Astrocyte of the cerebellum (primary cell): Measurements from ENCODE around the gene DPP6.

Experiments
- DNase-seq: peaks from one replicate; pipeline ENCODE4 v3.0.0-alpha.2; 2011; ENCODE audit warnings: low read depth
- H3K4me3 ChIP-seq: 2 replicates; pipeline ENCODE4 v1.5.1; 2011; ENCODE audit warnings: mild to moderate bottlenecking, low read depth, low read length, moderate library complexity
- CTCF ChIP-seq: IDR thresholded peaks from 2 replicates; pipeline ENCODE4 v1.5.1; 2012; ENCODE audit warnings: low read length, low read depth, moderate library complexity, mild to moderate bottlenecking; ENCODE audit errors: missing control alignments
- in situ Hi-C: cut with HindIII; loops from 2 replicates; pipeline ENCODE4 v1.10.0; 2017; ENCODE audit warnings: low sequenced_read_pairs

DPP6 gene

GRCh38 chr7:154183946-154184345, 131.7 kb downstream of the DPP6 start:
- DNase-seq: no peak
- TF ChIP-seq CTCF: no peak
- H3K4me3 ChIP-seq: no peak overlapping the region
- in situ Hi-C loops: no loop called here

GRCh38 chr7:154186811-154187210, 134.6 kb downstream of the DPP6 start:
- DNase-seq: no peak
- H3K4me3 ChIP-seq: no peak overlapping the region
- in situ Hi-C loops: no loop called here
- no peak for TF ChIP-seq CTCF

- DNase-seq: no peak
- in situ Hi-C loops: no loop called here
- no peak for TF ChIP-seq CTCF
- H3K4me3 ChIP-seq: no peak overlapping the region
Observed at GRCh38 chr7:154188330-154188729, 136.1 kb downstream of the DPP6 start.

GRCh38 chr7:154195266-154195665, 143.1 kb downstream of the DPP6 start:
- no peak overlapping the region for H3K4me3 ChIP-seq
- no peak for DNase-seq
- no peak for TF ChIP-seq CTCF
- in situ Hi-C loops: no loop called here

GRCh38 chr7:154198481-154198880, 146.3 kb downstream of the DPP6 start:
- TF ChIP-seq CTCF: no peak
- no peak for DNase-seq
- no peak overlapping the region for H3K4me3 ChIP-seq
- in situ Hi-C loops: no loop called here

GRCh38 chr7:154200241-154200640, 148.0 kb downstream of the DPP6 start:
- no peak overlapping the region for H3K4me3 ChIP-seq
- in situ Hi-C loops: no loop called here
- no peak for TF ChIP-seq CTCF
- DNase-seq: no peak

- TF ChIP-seq CTCF: no peak
- no peak overlapping the region for H3K4me3 ChIP-seq
- DNase-seq: no peak
- in situ Hi-C loops: no loop called here
Observed at GRCh38 chr7:154202002-154202401, 149.8 kb downstream of the DPP6 start.
